ENCODE results near the gene ATP11A. TPM values are rescaled to one million over a fixed set of nuclear protein-coding genes. Genes with fewer than 3 reads are reported as not detected.
"Not testable (repeated sequence)": the region's sequence is repeated elsewhere in the genome, so short reads cannot be mapped to it uniquely, and the experiment has no call there.

The ATP11A gene
- total RNA-seq, 1 experiment from 2014 or later: 8.7 TPM

GRCh38 chr13:112683581-112683980 lies 6.3 kb upstream of the ATP11A start:
- no peak for TF ChIP-seq EZH2phosphoT487 (IDR thresholded peaks at IDR 0.05; ENCODE audit: borderline replicate concordance, low read length)
- no peak for TF ChIP-seq EZH2 (IDR thresholded peaks at IDR 0.05; ENCODE audit: low read length, unreplicated experiment)
- no peak for TF ChIP-seq CTCF (conservative IDR thresholded peaks at IDR 0.05; ENCODE audit: low read depth, low read length)
- Histone ChIP-seq H4K20me1 (ENCODE audit: low read length) (no peaks in the 10 kb centered on the region), H2AFZ (ENCODE audit: low read length) (no peak overlapping the region), H3K9me2 (replicated peaks; ENCODE audit: low read length) (no peaks in the 10 kb centered on the region), H3F3A (ENCODE audit: low read length, unreplicated experiment) (no peaks in the 10 kb centered on the region), H3K4me1 (ENCODE audit: insufficient read depth, low read length) (no peaks in the 10 kb centered on the region), H3K27me3 (ENCODE audit: low read length) (no peaks in the 10 kb centered on the region), H3K27ac (ENCODE audit: low read length) (no peak overlapping the region), H3K4me2 (ENCODE audit: low read length) (no peak overlapping the region), H3K36me3 (ENCODE audit: low read depth, low read length) (no peaks in the 10 kb centered on the region), H3K4me3 (ENCODE audit: low read length) (no peak overlapping the region), H3K9me3 (ENCODE audit: low read length) (no peaks in the 10 kb centered on the region), H3K9ac (ENCODE audit: low read length) (no peak overlapping the region), H3K79me2 (ENCODE audit: low read length) (no peaks in the 10 kb centered on the region)
- intact Hi-C loops (cut with micrococcal nuclease): no loop called here
- DNase-seq (no peak), ATAC-seq (no peak)
- ChIA-PET CTCF (no interaction called here), POLR2A (ENCODE audit: unreplicated experiment) (no interaction called here)
- BruUV-seq (replicated peaks): no TSS peak

- H3K4me3 ChIP-seq (ENCODE audit: low read length): no peak overlapping the region
- ATAC-seq (no peak), DNase-seq (no peak)
- H3F3A ChIP-seq (ENCODE audit: low read length, unreplicated experiment): no peaks in the 10 kb centered on the region
- H3K4me2 ChIP-seq (ENCODE audit: low read length): no peak overlapping the region
- ChIA-PET CTCF (no interaction called here), POLR2A (ENCODE audit: unreplicated experiment) (no interaction called here)
- H3K4me1 ChIP-seq (ENCODE audit: insufficient read depth, low read length): no peaks in the 10 kb centered on the region
- H3K9ac ChIP-seq (ENCODE audit: low read length): no peak overlapping the region
- no peak overlapping the region for H2AFZ ChIP-seq (ENCODE audit: low read length)
- BruUV-seq (replicated peaks): no TSS peak
- no peaks in the 10 kb centered on the region for H3K9me2 ChIP-seq (replicated peaks; ENCODE audit: low read length)
- no peak overlapping the region for H3K27ac ChIP-seq (ENCODE audit: low read length)
- no peaks in the 10 kb centered on the region for H3K36me3 ChIP-seq (ENCODE audit: low read depth, low read length)
- intact Hi-C loops (cut with micrococcal nuclease): no loop called here
- TF ChIP-seq EZH2phosphoT487 (IDR thresholded peaks at IDR 0.05; ENCODE audit: borderline replicate concordance, low read length) (no peak), EZH2 (IDR thresholded peaks at IDR 0.05; ENCODE audit: low read length, unreplicated experiment) (no peak), CTCF (conservative IDR thresholded peaks at IDR 0.05; ENCODE audit: low read depth, low read length) (no peak)
- no peaks in the 10 kb centered on the region for H3K79me2 ChIP-seq (ENCODE audit: low read length)
- H3K27me3 ChIP-seq (ENCODE audit: low read length): no peaks in the 10 kb centered on the region
- no peaks in the 10 kb centered on the region for H4K20me1 ChIP-seq (ENCODE audit: low read length)
- H3K9me3 ChIP-seq (ENCODE audit: low read length): no peaks in the 10 kb centered on the region
Observed at GRCh38 chr13:112684071-112684845, 5.6 kb upstream of the ATP11A start.

- intact Hi-C loops (cut with micrococcal nuclease); H3K9ac ChIP-seq (ENCODE audit: low read length); H3K36me3 ChIP-seq (ENCODE audit: low read depth, low read length); H4K20me1 ChIP-seq (ENCODE audit: low read length); H3K79me2 ChIP-seq (ENCODE audit: low read length); POLR2A ChIA-PET (ENCODE audit: unreplicated experiment); H3K27ac ChIP-seq (ENCODE audit: low read length); DNase-seq; H3K27me3 ChIP-seq (ENCODE audit: low read length); H2AFZ ChIP-seq (ENCODE audit: low read length); H3K4me3 ChIP-seq (ENCODE audit: low read length); H3K9me2 ChIP-seq (replicated peaks; ENCODE audit: low read length); H3K4me2 ChIP-seq (ENCODE audit: low read length); H3K4me1 ChIP-seq (ENCODE audit: insufficient read depth, low read length); H3F3A ChIP-seq (ENCODE audit: low read length, unreplicated experiment); H3K9me3 ChIP-seq (ENCODE audit: low read length); ATAC-seq; BruUV-seq (replicated peaks): not testable (repeated sequence)
- CTCF ChIA-PET: interaction anchor here (0.6 kb wide), 2 partner anchors 61 to 588 kb away, joined by 3 to 12 read pairs; no protein-coding TSS in a partner anchor
Observed at GRCh38 chr13:112685189-112685805, 4.5 kb upstream of the ATP11A start.
